Erythroblast (primary cell): Measurements from ENCODE around the gene LYRM1.

Experiments used
- GATA1 ChIP-seq: IDR thresholded peaks from 2 replicates; pipeline ENCODE4 v1.6.1; 2011; ENCODE audit warnings: low read depth, mild to moderate bottlenecking, control low read depth, low read length, moderate library complexity
- POLR2A ChIP-seq: IDR thresholded peaks from 2 replicates; pipeline ENCODE4 v1.6.1; 2011; ENCODE audit warnings: mild to moderate bottlenecking, low read length

DNA sequence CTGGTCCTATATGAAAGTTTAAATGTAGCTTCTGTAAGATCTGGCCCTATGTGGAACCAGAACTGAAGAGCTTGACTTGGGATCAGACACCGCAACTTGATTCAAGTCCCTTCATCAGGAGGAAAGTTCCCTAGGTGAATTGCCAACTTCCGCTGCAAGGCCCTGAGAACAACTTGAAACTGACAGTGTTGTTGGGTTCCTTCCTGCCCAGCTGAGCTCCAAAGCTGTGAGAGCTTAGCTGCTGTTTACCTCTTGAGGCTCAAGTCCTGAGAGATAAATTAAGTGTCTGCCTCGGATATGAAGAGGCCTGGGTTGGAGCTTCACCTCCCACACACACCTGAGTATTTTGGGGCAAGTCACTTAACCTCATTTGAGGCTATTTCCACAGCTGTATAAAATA lies 49.6 kb upstream of the LYRM1 start:
- TF ChIP-seq POLR2A (no peak), GATA1 (no peak)
